Measurements from ENCODE around the gene SGCD.

Gene SGCD

GRCh38 chr5:156802501-156802900 is 475.5 kb downstream of the SGCD start:
- no peak for DNase-seq

- DNase-seq = no peak
Measured at GRCh38 chr5:156803404-156803803, 476.4 kb downstream of the SGCD start.

- no peak for DNase-seq
Measured at GRCh38 chr5:156812959-156813358, 486.0 kb downstream of the SGCD start.

GRCh38 chr5:156815988-156816599 is 489.1 kb downstream of the SGCD start:
- DNase-seq = peak; percentile 14

Data from retina (tissue), 1 donor.